Uterus (tissue), 4 donors: ENCODE data around the gene NEURL1. TPM values are rescaled to one million over a fixed set of nuclear protein-coding genes. Genes with fewer than 3 reads are reported as not detected.
"Not testable (repeated sequence)": the region's sequence is repeated elsewhere in the genome, so short reads cannot be mapped to it uniquely, and the experiment has no call there.

ENCODE experiments used
- DNase-seq, 2 donors: peaks; one replicate each; pipeline ENCODE4 v3.0.0-alpha.2; 2019 to 2020
- H3K27ac ChIP-seq, 2 donors: fragments of 200-600 bp; sonication (generic); 1 replicate in 1 of 2; 2 replicates in 1 of 2; pipeline ENCODE4 v1.5.1; 2016 to 2018
- H3K27me3 ChIP-seq, 2 donors: fragments of 200-600 bp; sonication (generic); one replicate each; pipeline ENCODE4 v1.5.1; 2018 to 2019; ENCODE audit warnings: control low read depth in 1 of 2
- H3K36me3 ChIP-seq, 2 donors: fragments of 200-600 bp; sonication (generic); one replicate each; pipeline ENCODE4 v1.5.1; 2019; ENCODE audit warnings: control low read depth in 1 of 2
- H3K4me1 ChIP-seq, 2 donors: fragments of 200-600 bp; sonication (generic); one replicate each; pipeline ENCODE4 v1.5.1; 2018 to 2019; ENCODE audit warnings: control low read depth in 1 of 2
- H3K4me3 ChIP-seq, 2 donors: fragments of 200-600 bp; sonication (generic); 1 replicate in 1 of 2; 2 replicates in 1 of 2; pipeline ENCODE4 v1.5.1; 2018 to 2019; ENCODE audit warnings: mild to moderate bottlenecking in 1 of 2
- H3K9me3 ChIP-seq, 2 donors: fragments of 200-600 bp; sonication (generic); one replicate each; pipeline ENCODE4 v1.5.1; 2019; ENCODE audit warnings: control low read depth in 1 of 2
- POLR2A ChIP-seq, 2 donors: fragments of 450-650 bp; IDR thresholded peaks; one replicate each; pipeline ENCODE4 v1.6.1; 2016; ENCODE audit warnings: antibody characterized with exemption in 2 of 2, mild to moderate bottlenecking in 1 of 2, moderate library complexity in 1 of 2
- intact Hi-C: fragments of 100-400 bp; cut with DNase I; formaldehyde crosslinking; loops from one replicate; pipeline ENCODE4 v1.15.1; 2023; ENCODE audit warnings: low total_unique reads
- total RNA-seq, 4 donors: library from RNA; depleted of rRNA in 3 of 4; stranded (reverse); fragments of >200 nt in 3 of 4; gene quantifications; one replicate each; pipeline versions ENCODE4 v1.1.0 to v1.2.4, GENCODE V29; 2014 to 2023
- TF ChIP-seq, protein P1 (sequence below), 4 experiments: fragments of 200-600 bp in 2 of 4; fragments of 450-650 bp in 2 of 4; sonication (generic) in 2 of 4; IDR thresholded peaks; one replicate each; pipeline ENCODE4 v1.5.1; 2016 to 2019; ENCODE audit warnings: antibody characterized with exemption in 4 of 4, mild to moderate bottlenecking in 2 of 4, moderate library complexity in 1 of 4
- donor health status: DM: yes; HTN: yes; CAD: no.

The NEURL1 gene
- total RNA-seq, 4 donors from 2014 or later: 3.8 to 46.1 (median 14.1) TPM

DNA sequence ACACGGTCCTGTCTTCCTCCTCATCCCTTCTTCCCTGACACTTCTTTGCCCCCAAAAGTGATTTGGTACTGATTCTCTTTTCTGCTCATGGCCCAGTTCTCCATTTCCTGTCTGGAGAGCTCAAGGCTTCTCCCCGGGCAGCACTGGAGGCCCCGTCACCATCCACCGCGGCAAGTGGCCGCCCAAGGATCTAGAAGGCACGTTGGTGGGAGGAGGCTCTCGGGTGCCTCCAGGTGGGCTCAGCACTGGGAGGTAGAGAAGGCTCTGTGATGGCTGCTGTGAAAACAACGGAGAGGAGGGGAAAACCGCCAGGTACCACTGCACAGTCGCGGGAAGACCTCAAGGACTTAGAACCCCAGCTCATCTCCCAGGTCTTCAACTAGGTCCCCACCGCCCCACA lies 134.4 kb downstream of the NEURL1 start:
- H3K9me3 ChIP-seq: no peaks in the 10 kb centered on the region
- intact Hi-C loops: no loop called here
- TF ChIP-seq POLR2A (IDR thresholded peaks at IDR 0.05): no peak
- TF ChIP-seq, protein P1, sequence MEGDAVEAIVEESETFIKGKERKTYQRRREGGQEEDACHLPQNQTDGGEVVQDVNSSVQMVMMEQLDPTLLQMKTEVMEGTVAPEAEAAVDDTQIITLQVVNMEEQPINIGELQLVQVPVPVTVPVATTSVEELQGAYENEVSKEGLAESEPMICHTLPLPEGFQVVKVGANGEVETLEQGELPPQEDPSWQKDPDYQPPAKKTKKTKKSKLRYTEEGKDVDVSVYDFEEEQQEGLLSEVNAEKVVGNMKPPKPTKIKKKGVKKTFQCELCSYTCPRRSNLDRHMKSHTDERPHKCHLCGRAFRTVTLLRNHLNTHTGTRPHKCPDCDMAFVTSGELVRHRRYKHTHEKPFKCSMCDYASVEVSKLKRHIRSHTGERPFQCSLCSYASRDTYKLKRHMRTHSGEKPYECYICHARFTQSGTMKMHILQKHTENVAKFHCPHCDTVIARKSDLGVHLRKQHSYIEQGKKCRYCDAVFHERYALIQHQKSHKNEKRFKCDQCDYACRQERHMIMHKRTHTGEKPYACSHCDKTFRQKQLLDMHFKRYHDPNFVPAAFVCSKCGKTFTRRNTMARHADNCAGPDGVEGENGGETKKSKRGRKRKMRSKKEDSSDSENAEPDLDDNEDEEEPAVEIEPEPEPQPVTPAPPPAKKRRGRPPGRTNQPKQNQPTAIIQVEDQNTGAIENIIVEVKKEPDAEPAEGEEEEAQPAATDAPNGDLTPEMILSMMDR (IDR thresholded peaks at IDR 0.05): no peak
- no peak for DNase-seq
- H3K36me3 ChIP-seq: no peaks in the 10 kb centered on the region
- no peaks in the 10 kb centered on the region for H3K4me1 ChIP-seq
- H3K27ac ChIP-seq: no peak overlapping the region
- H3K27me3 ChIP-seq: no peaks in the 10 kb centered on the region
- no peak overlapping the region for H3K4me3 ChIP-seq

DNA sequence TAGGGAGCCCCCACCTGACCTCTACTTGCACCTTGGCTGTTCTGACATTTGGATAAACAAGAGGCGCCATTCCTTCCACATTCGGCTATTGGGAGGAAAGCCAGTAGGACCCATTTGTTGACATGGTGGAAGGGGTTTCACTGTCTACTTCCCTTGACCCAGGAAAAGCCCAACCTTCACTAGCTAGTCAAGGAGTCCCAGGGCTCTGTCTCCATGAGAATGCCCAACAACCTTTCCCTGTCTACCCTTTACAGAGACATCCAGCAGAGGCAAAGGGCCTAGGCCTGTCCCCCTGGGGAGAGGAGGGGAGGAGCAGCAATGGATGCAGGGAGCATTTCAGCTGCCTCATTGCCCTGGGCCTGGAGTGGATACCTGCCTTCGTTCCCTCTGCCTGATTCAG lies 136.1 kb downstream of the NEURL1 start:
- no peak overlapping the region for H3K27ac ChIP-seq
- no peaks in the 10 kb centered on the region for H3K4me1 ChIP-seq
- DNase-seq: no peak
- H3K4me3 ChIP-seq: no peak overlapping the region
- intact Hi-C loops: no loop called here
- no peaks in the 10 kb centered on the region for H3K36me3 ChIP-seq
- H3K27me3 ChIP-seq: no peaks in the 10 kb centered on the region
- TF ChIP-seq POLR2A (IDR thresholded peaks at IDR 0.05): no peak
- TF ChIP-seq, protein P1 (IDR thresholded peaks at IDR 0.05): no peak
- no peaks in the 10 kb centered on the region for H3K9me3 ChIP-seq

DNA sequence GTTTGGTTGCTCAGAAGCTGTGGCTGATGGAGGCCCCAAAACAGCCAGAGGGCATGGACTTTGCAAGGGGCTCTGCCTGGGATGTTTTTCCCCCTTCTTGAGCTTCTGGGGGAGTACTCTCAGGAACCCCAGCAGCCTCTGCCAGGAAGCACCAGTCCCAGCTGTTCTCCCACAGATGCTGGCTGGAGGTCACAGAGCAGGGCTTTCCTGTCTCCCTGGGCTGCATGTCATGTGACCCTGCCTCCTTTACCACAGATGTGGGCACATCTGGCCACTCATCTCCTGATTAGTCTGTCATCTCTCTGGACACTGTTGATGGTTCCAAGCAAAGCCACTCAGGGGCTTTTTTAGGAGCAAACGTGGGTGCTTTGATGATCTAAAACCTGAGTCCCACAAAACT lies 136.7 kb downstream of the NEURL1 start:
- no peak for DNase-seq
- intact Hi-C loops: no loop called here
- no peaks in the 10 kb centered on the region for H3K4me1 ChIP-seq
- no peaks in the 10 kb centered on the region for H3K27me3 ChIP-seq
- no peaks in the 10 kb centered on the region for H3K9me3 ChIP-seq
- no peak overlapping the region for H3K4me3 ChIP-seq
- TF ChIP-seq, protein P1 (IDR thresholded peaks at IDR 0.05): no peak
- H3K27ac ChIP-seq: peak overlapping the region in 1 of 2 donors; percentile 16
- H3K36me3 ChIP-seq: no peaks in the 10 kb centered on the region

DNA sequence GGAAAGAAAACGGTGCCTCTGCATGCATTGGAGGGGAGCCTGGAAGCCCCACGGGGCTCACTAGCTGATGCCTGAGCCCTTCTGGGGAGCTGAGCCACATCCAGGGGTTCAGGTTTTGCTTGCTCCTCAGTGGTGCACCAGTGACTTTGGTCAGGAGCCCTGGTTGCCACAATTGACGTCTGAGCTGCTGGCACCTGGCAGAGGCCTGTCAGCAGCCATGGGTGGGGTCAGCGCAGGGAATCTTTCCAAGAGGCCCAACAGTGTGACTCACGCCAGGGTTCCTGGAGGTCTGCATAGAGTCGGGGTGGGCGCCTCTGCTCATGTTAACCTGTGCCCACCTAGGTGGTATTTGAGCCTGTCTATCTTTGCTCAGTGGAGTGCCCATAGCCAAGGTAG lies 138.7 kb downstream of the NEURL1 start:
- no peak overlapping the region for H3K4me3 ChIP-seq
- DNase-seq: no peak
- TF ChIP-seq POLR2A (IDR thresholded peaks at IDR 0.05): no peak
- TF ChIP-seq, protein P1 (IDR thresholded peaks at IDR 0.05): no peak
- H3K36me3 ChIP-seq: no peaks in the 10 kb centered on the region
- no peaks in the 10 kb centered on the region for H3K27me3 ChIP-seq
- peaks cover 3 to 4% of the 10 kb centered on the region in 2 donors for H3K4me1 ChIP-seq
- no peaks in the 10 kb centered on the region for H3K9me3 ChIP-seq
- intact Hi-C loops: no loop called here
- H3K27ac ChIP-seq: no peak overlapping the region

DNA sequence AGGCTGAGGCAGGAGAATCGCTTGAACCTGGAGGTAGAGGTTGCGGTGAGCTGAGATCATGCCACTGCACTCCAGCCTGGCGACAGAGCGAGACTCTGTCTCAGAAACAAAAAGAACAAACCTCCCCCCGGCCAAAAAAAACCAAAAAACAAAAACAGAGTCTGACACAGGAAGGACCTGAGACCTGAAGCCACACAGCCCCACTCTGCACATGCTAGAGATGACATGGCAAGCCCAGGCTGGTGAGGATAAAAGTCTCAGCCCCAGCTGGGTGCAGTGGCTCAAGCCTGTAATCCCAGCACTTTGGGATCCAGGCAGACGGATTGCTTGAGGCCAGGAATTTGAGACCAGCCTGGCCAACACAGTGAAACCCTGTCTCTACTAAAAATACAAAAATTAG lies 139.4 kb downstream of the NEURL1 start:
- H3K9me3 ChIP-seq, H3K36me3 ChIP-seq, DNase-seq, intact Hi-C loops, H3K27me3 ChIP-seq, H3K27ac ChIP-seq, H3K4me3 ChIP-seq: not testable (repeated sequence)
- peaks cover 9 to 10% of the 10 kb centered on the region in 2 donors for H3K4me1 ChIP-seq

DNA sequence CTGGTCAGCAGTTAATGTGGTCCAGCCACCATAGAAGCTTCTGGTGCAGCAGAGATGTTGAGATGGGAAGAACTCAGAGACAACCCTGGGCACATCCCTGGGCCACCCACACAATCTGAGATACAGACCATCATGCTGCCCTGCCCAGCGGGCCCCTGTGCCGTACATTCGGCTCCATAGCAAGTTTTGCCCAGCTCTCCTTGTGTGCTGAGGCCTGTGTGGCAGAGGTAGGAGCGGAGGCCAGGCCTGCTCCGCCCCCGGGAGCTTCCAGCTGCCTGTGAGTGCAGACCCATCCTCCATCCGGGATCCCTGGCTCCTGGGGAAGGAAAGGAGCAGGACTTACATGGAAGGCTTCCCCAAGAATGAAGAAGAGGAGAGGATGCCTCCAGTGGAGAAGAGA lies 140.3 kb downstream of the NEURL1 start:
- peaks cover 9 to 20% of the 10 kb centered on the region in 2 donors for H3K4me1 ChIP-seq
- no peak overlapping the region for H3K27ac ChIP-seq
- H3K9me3 ChIP-seq: no peaks in the 10 kb centered on the region
- TF ChIP-seq POLR2A (IDR thresholded peaks at IDR 0.05): no peak
- TF ChIP-seq, protein P1 (IDR thresholded peaks at IDR 0.05): no peak
- H3K36me3 ChIP-seq: no peaks in the 10 kb centered on the region
- DNase-seq: no peak
- H3K4me3 ChIP-seq: no peak overlapping the region
- intact Hi-C loops: no loop called here
- H3K27me3 ChIP-seq: no peaks in the 10 kb centered on the region
